ENCODE measurements around the gene LRRC66.

The LRRC66 gene

GRCh38 chr4:51998837-51999236 is 21.3 kb downstream of the LRRC66 start:
- H3K4me3 Mint-ChIP-seq, result no peak overlapping the region
- H3K36me3 Mint-ChIP-seq (ENCODE audit: low read depth), result no peaks in the 10 kb centered on the region
- H3K27me3 Mint-ChIP-seq (ENCODE audit: low read depth), result no peaks in the 10 kb centered on the region
- H3K9me3 Mint-ChIP-seq, result no peaks in the 10 kb centered on the region
- no peak for TF ChIP-seq CTCF (IDR thresholded peaks at IDR 0.05; ENCODE audit: unreplicated experiment in 3 of 3)
- H3K27ac Mint-ChIP-seq, result peak overlapping the region in 2 of 3 experiments; percentile 3 to 70
- peaks cover 6% of the 10 kb centered on the region for H3K4me1 Mint-ChIP-seq

- Mint-ChIP-seq H3K4me1 (peaks cover 6% of the 10 kb centered on the region), H3K27me3 (ENCODE audit: low read depth) (peaks cover 3% of the 10 kb centered on the region), H3K4me3 (no peak overlapping the region), H3K27ac (no peak overlapping the region), H3K36me3 (ENCODE audit: low read depth) (no peaks in the 10 kb centered on the region), H3K9me3 (no peaks in the 10 kb centered on the region)
- TF ChIP-seq CTCF (IDR thresholded peaks at IDR 0.05; ENCODE audit: unreplicated experiment in 3 of 3), result no peak
Observed at GRCh38 chr4:51997647-51998046, 22.5 kb downstream of the LRRC66 start.

GRCh38 chr4:51995647-51996220 is 24.4 kb downstream of the LRRC66 start:
- H3K4me3 Mint-ChIP-seq, result no peak overlapping the region
- H3K27ac Mint-ChIP-seq, result no peak overlapping the region
- no peaks in the 10 kb centered on the region for H3K36me3 Mint-ChIP-seq (ENCODE audit: low read depth)
- H3K27me3 Mint-ChIP-seq (ENCODE audit: low read depth), result peaks cover 3% of the 10 kb centered on the region
- H3K4me1 Mint-ChIP-seq, result peaks cover 6% of the 10 kb centered on the region
- peaks cover 15% of the 10 kb centered on the region for H3K9me3 Mint-ChIP-seq
- no peak for TF ChIP-seq CTCF (IDR thresholded peaks at IDR 0.05; ENCODE audit: unreplicated experiment in 3 of 3)

GRCh38 chr4:51965862-51966261 is 54.3 kb downstream of the LRRC66 start:
- Mint-ChIP-seq H3K9me3 (peaks cover 13% of the 10 kb centered on the region), H3K4me1 (no peaks in the 10 kb centered on the region), H3K4me3 (no peak overlapping the region), H3K27ac (no peak overlapping the region), H3K27me3 (ENCODE audit: low read depth) (peaks cover 4% of the 10 kb centered on the region), H3K36me3 (ENCODE audit: low read depth) (no peaks in the 10 kb centered on the region)
- TF ChIP-seq CTCF (IDR thresholded peaks at IDR 0.05; ENCODE audit: unreplicated experiment in 3 of 3), result no peak

- H3K27ac Mint-ChIP-seq, result peak overlapping the region; percentile 10 to 81 (median 64)
- no peak for TF ChIP-seq CTCF (IDR thresholded peaks at IDR 0.05; ENCODE audit: unreplicated experiment in 3 of 3)
- peaks cover 4% of the 10 kb centered on the region for H3K27me3 Mint-ChIP-seq (ENCODE audit: low read depth)
- no peak overlapping the region for H3K4me3 Mint-ChIP-seq
- peaks cover 10% of the 10 kb centered on the region for H3K9me3 Mint-ChIP-seq
- H3K36me3 Mint-ChIP-seq (ENCODE audit: low read depth), result no peaks in the 10 kb centered on the region
- H3K4me1 Mint-ChIP-seq, result no peaks in the 10 kb centered on the region
Observed at GRCh38 chr4:51963841-51964517, 56.2 kb downstream of the LRRC66 start.

GRCh38 chr4:51960486-51960885 is 59.7 kb downstream of the LRRC66 start:
- H3K27me3 Mint-ChIP-seq (ENCODE audit: low read depth), result no peaks in the 10 kb centered on the region
- no peak for TF ChIP-seq CTCF (IDR thresholded peaks at IDR 0.05; ENCODE audit: unreplicated experiment in 3 of 3)
- no peak overlapping the region for H3K4me3 Mint-ChIP-seq
- no peaks in the 10 kb centered on the region for H3K9me3 Mint-ChIP-seq
- H3K27ac Mint-ChIP-seq, result no peak overlapping the region
- no peaks in the 10 kb centered on the region for H3K36me3 Mint-ChIP-seq (ENCODE audit: low read depth)
- H3K4me1 Mint-ChIP-seq, result no peaks in the 10 kb centered on the region
